D721Med (cell line): Measurements from ENCODE around the gene TXLNB.
A peak's percentile ranks its signal among the peaks of the same experiment; 100 is the strongest.

Source experiments
- DNase-seq: peaks from one replicate; pipeline ENCODE4 v3.0.0; 2011; ENCODE audit warnings: low spot score; ENCODE audit not compliant: insufficient read length
- FAIRE-seq: peaks from 2 replicates; lab custom pipeline; 2011; peaks lifted over from hg19 to GRCh38; lab: Jason Lieb, UNC
- CTCF ChIP-seq: IDR thresholded peaks from 2 replicates; pipeline ENCODE4 v1.5.1; 2012; ENCODE audit warnings: mild to moderate bottlenecking, control low read depth; ENCODE audit not compliant: insufficient read depth; ENCODE audit errors: missing control alignments

TXLNB gene

GRCh38 chr6:139250296-139251044 lies 41.3 kb downstream of the TXLNB start:
- peak; percentile 44 for TF ChIP-seq CTCF
- no peak for FAIRE-seq
- no peak for DNase-seq

DNA sequence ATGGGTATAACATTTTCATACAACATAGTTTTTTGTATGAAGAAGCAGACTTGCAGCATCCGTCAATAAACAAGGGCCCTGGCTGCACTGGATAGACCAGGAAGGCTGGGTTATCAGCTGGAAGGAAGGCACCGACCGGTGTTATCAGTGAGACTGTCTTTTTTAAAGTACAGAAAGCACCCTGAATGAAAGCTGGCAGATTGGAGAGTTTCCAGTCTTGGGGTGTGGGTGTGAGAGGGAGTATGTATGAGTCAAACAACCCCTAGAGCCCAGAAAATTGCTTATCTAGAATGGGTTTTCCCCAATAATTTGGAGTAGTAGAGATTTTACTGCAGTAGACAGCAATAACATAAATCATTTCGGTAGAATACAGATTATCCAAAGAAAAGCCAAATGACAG lies 42.4 kb downstream of the TXLNB start:
- FAIRE-seq = no peak
- no peak for TF ChIP-seq CTCF
- DNase-seq = no peak

GRCh38 chr6:139248911-139249310 lies 42.9 kb downstream of the TXLNB start:
- DNase-seq (no peak), FAIRE-seq (no peak)
- TF ChIP-seq CTCF = no peak

DNA sequence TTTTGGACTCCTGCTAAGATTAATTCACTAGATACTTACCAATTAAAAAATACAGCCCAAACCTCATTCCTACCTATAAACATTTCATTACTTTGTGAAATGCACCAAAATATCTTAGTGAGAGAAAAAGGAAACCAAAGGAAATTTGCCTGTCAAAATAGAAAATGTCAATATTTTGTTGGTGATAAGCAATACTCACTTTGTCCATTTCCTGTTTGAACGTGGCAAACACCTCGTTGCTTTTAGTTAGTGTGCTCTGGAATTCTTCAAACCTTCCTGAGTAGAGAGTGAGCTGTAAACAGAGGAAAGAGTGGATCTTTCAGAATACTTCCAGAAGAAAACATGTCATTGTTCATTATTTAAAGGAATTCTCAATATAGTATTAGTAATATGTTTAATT lies 44.2 kb downstream of the TXLNB start:
- FAIRE-seq = no peak
- no peak for DNase-seq
- no peak for TF ChIP-seq CTCF

- FAIRE-seq = no peak
- no peak for DNase-seq
- no peak for TF ChIP-seq CTCF
Observed at GRCh38 chr6:139243536-139243935, 48.3 kb downstream of the TXLNB start.

- TF ChIP-seq CTCF = no peak
- DNase-seq = no peak
- no peak for FAIRE-seq
Observed at GRCh38 chr6:139242457-139243240, 49.1 kb downstream of the TXLNB start.
